Activated CD4-positive, alpha-beta T cell treated with anti-CD3 and anti-CD28 coated beads, Interleukin-10, Interleukin-2, amounts not matched to agents 100 ng/mL and 50 ng/mL, durations not matched to agents 16 hours and 8 hours (primary cell): ENCODE measurements around the gene GAB2.
"Not testable (repeated sequence)": the region's sequence is repeated elsewhere in the genome, so short reads cannot be mapped to it uniquely, and the experiment has no call there.

ENCODE experiments used
- DNase-seq: peaks from one replicate; pipeline ENCODE4 v3.0.0-alpha.2; 2020

Gene GAB2

GRCh38 chr11:78361228-78361627 lies 56.4 kb downstream of the GAB2 start:
- DNase-seq, result no peak

GRCh38 chr11:78359921-78360320 lies 57.7 kb downstream of the GAB2 start:
- no peak for DNase-seq

- not testable (repeated sequence) for DNase-seq
Measured at GRCh38 chr11:78357924-78358323, 59.7 kb downstream of the GAB2 start.

- not testable (repeated sequence) for DNase-seq
Measured at GRCh38 chr11:78357425-78357824, 60.2 kb downstream of the GAB2 start.

- not testable (repeated sequence) for DNase-seq
Measured at GRCh38 chr11:78355742-78356141, 61.9 kb downstream of the GAB2 start.

- no peak for DNase-seq
Measured at GRCh38 chr11:78355309-78355705, 62.3 kb downstream of the GAB2 start.

- no peak for DNase-seq
Measured at GRCh38 chr11:78354408-78355308, 63.0 kb downstream of the GAB2 start.

GRCh38 chr11:78351979-78352841 lies 65.4 kb downstream of the GAB2 start:
- DNase-seq, result no peak

- no peak for DNase-seq
Measured at GRCh38 chr11:78351193-78351592, 66.4 kb downstream of the GAB2 start.

- no peak for DNase-seq
Measured at GRCh38 chr11:78350646-78351165, 66.9 kb downstream of the GAB2 start.

- no peak for DNase-seq
Measured at GRCh38 chr11:78350091-78350645, 67.5 kb downstream of the GAB2 start.

- no peak for DNase-seq
Measured at GRCh38 chr11:78349624-78350023, 68.0 kb downstream of the GAB2 start.

- DNase-seq, result no peak
Measured at GRCh38 chr11:78349114-78349513, 68.5 kb downstream of the GAB2 start.

- DNase-seq, result no peak
Measured at GRCh38 chr11:78347956-78348355, 69.7 kb downstream of the GAB2 start.

GRCh38 chr11:78346799-78347198 lies 70.8 kb downstream of the GAB2 start:
- no peak for DNase-seq

GRCh38 chr11:78345450-78345849 lies 72.2 kb downstream of the GAB2 start:
- no peak for DNase-seq

GRCh38 chr11:78344676-78345075 lies 72.9 kb downstream of the GAB2 start:
- DNase-seq, result no peak

GRCh38 chr11:78344094-78344493 lies 73.5 kb downstream of the GAB2 start:
- no peak for DNase-seq

GRCh38 chr11:78343303-78343702 lies 74.3 kb downstream of the GAB2 start:
- DNase-seq, result no peak

GRCh38 chr11:78341841-78342240 lies 75.8 kb downstream of the GAB2 start:
- no peak for DNase-seq

- DNase-seq, result no peak
Measured at GRCh38 chr11:78340530-78340929, 77.1 kb downstream of the GAB2 start.

GRCh38 chr11:78339945-78340344 lies 77.7 kb downstream of the GAB2 start:
- peak; percentile 32 for DNase-seq

- DNase-seq, result peak; percentile 29
Measured at GRCh38 chr11:78339483-78339882, 78.1 kb downstream of the GAB2 start.
